Measurements from ENCODE around the gene HCAR2.

GRCh38 chr12:122665349-122665748 is 37.8 kb downstream of the HCAR2 start:
- TF ChIP-seq CTCF (IDR thresholded peaks at IDR 0.05) (no peak), POLR2A (IDR thresholded peaks at IDR 0.05) (no peak)

Data from testis (tissue), 2 donors.